Measurements from ENCODE around the gene BTBD9. TPM values are rescaled to one million over a fixed set of nuclear protein-coding genes. Genes with fewer than 3 reads are reported as not detected.

The BTBD9 gene
- total and polyA plus RNA-seq, 2 donors, result 2.9 to 4.2 TPM

DNA sequence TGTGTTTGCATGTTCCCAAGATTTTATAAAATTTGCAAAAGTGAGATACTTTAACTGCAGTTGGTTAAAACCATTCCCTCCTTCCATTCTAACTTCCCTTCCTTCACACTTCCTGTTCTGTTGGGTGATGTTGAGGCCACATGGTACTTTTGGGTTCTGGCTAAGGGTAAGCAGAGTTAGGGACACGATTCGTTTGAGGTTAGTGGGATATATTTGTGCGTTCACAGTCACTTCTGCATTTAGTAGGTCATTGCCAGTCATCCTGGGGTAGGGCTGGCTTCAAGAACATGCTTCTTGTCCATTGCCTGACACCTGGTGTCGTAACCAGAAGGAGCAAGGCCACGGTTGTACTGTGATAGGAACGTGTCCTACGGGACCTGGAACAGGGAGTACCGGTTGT is 480.1 kb downstream of the BTBD9 start:
- Histone ChIP-seq H3K36me3 (ENCODE audit: control insufficient read depth in 2 of 2, insufficient read depth in 2 of 2, low read length in 1 of 2) (peaks cover 0 to 9% of the 10 kb centered on the region in 2 donors), H3K4me3 (ENCODE audit: low read length in 2 of 2) (no peak overlapping the region), H3K27me3 (ENCODE audit: control insufficient read depth in 2 of 2, insufficient read depth in 1 of 2, low read length in 1 of 2) (no peaks in the 10 kb centered on the region), H3K4me1 (ENCODE audit: control insufficient read depth in 2 of 2, insufficient read depth in 2 of 2, low read length in 2 of 2) (peaks cover 18 to 28% of the 10 kb centered on the region in 2 donors), H3K27ac (ENCODE audit: low read depth in 1 of 2, low read length in 1 of 2) (no peak overlapping the region), H3K9me3 (ENCODE audit: control insufficient read depth in 2 of 2, insufficient read depth in 1 of 2, low read length in 1 of 2) (no peaks in the 10 kb centered on the region)
- WGBS, result 83% methylated on average over 8 of the region's 8 CpGs
- DNase-seq (ENCODE audit: low read depth in 6 of 9, low spot score in 9 of 9), result no peak

DNA sequence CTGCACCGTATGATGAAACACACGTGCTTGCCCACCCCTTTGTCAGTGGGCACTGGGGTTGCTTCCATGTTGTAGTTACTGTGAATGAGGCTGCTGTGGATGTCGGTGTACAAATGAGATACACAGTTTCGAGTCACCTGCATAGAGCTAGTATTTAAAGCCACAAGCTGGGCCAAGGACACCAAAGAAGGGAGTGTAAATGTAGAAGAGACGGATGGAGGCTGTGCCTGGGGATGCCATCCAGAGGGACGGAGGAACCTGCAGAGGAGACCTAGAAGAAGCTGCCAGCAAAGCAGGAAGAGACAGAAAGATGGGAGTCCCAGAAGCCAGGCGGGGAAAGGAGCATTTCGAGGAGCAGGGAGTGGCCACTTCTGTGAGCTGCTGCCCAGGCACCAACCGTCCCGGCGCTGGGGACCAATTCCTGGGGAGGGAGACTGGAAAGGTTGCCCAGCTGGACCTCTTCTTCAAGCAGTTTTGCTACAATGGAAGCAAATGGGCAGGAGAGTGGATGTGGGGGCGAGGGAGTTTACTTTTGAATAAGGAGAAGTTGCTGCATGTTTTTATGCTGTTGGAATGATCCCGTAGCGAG is 480.9 kb downstream of the BTBD9 start:
- DNase-seq (ENCODE audit: low read depth in 6 of 9, low spot score in 9 of 9), result no peak
- H3K36me3 ChIP-seq (ENCODE audit: control insufficient read depth in 2 of 2, insufficient read depth in 2 of 2, low read length in 1 of 2), result peaks cover 0 to 9% of the 10 kb centered on the region in 2 donors
- no peak overlapping the region for H3K4me3 ChIP-seq (ENCODE audit: low read length in 2 of 2)
- H3K9me3 ChIP-seq (ENCODE audit: control insufficient read depth in 2 of 2, insufficient read depth in 1 of 2, low read length in 1 of 2), result no peaks in the 10 kb centered on the region
- WGBS, result 90% methylated on average over 14 of the region's 14 CpGs
- H3K27me3 ChIP-seq (ENCODE audit: control insufficient read depth in 2 of 2, insufficient read depth in 1 of 2, low read length in 1 of 2), result no peaks in the 10 kb centered on the region
- no peak overlapping the region for H3K27ac ChIP-seq (ENCODE audit: low read depth in 1 of 2, low read length in 1 of 2)
- H3K4me1 ChIP-seq (ENCODE audit: control insufficient read depth in 2 of 2, insufficient read depth in 2 of 2, low read length in 2 of 2), result peaks cover 24 to 35% of the 10 kb centered on the region in 2 donors

DNA sequence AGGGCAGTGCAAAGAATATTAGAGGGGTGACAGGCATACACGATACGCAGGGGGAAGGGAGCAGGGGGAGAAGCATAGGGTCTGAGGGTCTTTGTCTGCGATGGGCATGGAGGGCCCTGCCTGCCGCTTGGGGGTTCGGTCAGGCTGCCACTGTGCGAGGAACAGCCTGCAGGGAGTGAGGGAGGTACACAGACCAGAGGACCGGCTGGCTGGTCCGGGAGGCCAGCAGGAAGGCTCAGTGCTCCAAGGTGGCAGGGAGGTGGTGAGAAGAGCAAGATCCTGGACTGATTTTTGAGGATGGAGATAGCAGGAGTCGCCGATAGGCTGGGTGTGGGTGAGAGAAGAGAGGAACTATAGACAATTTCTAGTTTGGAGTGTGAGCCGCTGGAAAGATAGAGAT is 481.8 kb downstream of the BTBD9 start:
- H3K27me3 ChIP-seq (ENCODE audit: control insufficient read depth in 2 of 2, insufficient read depth in 1 of 2, low read length in 1 of 2), result no peaks in the 10 kb centered on the region
- H3K4me1 ChIP-seq (ENCODE audit: control insufficient read depth in 2 of 2, insufficient read depth in 2 of 2, low read length in 2 of 2), result peaks cover 32 to 45% of the 10 kb centered on the region in 2 donors
- peaks cover 0 to 9% of the 10 kb centered on the region in 2 donors for H3K36me3 ChIP-seq (ENCODE audit: control insufficient read depth in 2 of 2, insufficient read depth in 2 of 2, low read length in 1 of 2)
- H3K4me3 ChIP-seq (ENCODE audit: low read length in 2 of 2), result no peak overlapping the region
- no peaks in the 10 kb centered on the region for H3K9me3 ChIP-seq (ENCODE audit: control insufficient read depth in 2 of 2, insufficient read depth in 1 of 2, low read length in 1 of 2)
- no peak overlapping the region for H3K27ac ChIP-seq (ENCODE audit: low read depth in 1 of 2, low read length in 1 of 2)
- no peak for DNase-seq (ENCODE audit: low read depth in 6 of 9, low spot score in 9 of 9)
- 98% methylated on average over 11 of the region's 11 CpGs for WGBS

- H3K4me3 ChIP-seq (ENCODE audit: low read length in 2 of 2), result no peak overlapping the region
- WGBS, result 97% methylated on average over 10 of the region's 10 CpGs
- DNase-seq (ENCODE audit: low read depth in 6 of 9, low spot score in 9 of 9), result no peak
Observed at GRCh38 chr6:38156818-38157565, 482.7 kb downstream of the BTBD9 start.

DNA sequence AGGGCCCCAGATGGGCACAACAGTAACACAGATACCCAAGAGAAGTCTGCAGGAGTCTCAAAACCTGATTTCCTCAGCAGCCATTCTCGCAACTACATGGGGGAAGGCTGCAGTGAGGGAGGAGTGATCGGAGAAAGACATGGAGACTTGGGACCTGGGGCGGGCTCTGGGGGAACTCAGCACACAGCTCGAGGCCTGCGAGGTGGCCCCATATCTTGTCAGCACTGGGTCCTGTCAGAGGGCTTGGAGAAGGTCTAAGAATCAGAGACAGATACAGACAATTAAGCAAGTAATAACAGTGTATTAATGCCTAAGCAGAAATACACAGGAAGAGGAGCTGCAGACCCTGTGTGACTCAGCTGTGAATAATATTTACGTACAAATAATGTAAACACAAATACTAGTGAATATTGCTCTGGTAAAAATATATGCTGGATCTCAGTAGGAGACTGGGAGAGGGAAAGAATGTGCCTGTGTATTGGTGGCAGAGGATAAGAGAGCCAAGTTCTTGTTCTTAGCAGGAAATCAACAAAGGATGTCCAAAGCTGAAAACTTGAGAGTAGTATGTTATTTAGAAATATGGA is 484.0 kb downstream of the BTBD9 start:
- no peak for DNase-seq (ENCODE audit: low read depth in 6 of 9, low spot score in 9 of 9)
- H3K4me1 ChIP-seq (ENCODE audit: control insufficient read depth in 2 of 2, insufficient read depth in 2 of 2, low read length in 2 of 2), result peaks cover 50 to 63% of the 10 kb centered on the region in 2 donors
- H3K36me3 ChIP-seq (ENCODE audit: control insufficient read depth in 2 of 2, insufficient read depth in 2 of 2, low read length in 1 of 2), result peaks cover 9 to 16% of the 10 kb centered on the region in 2 donors
- H3K27me3 ChIP-seq (ENCODE audit: control insufficient read depth in 2 of 2, insufficient read depth in 1 of 2, low read length in 1 of 2), result no peaks in the 10 kb centered on the region
- H3K9me3 ChIP-seq (ENCODE audit: control insufficient read depth in 2 of 2, insufficient read depth in 1 of 2, low read length in 1 of 2), result no peaks in the 10 kb centered on the region
- H3K27ac ChIP-seq (ENCODE audit: low read depth in 1 of 2, low read length in 1 of 2), result no peak overlapping the region
- H3K4me3 ChIP-seq (ENCODE audit: low read length in 2 of 2), result no peak overlapping the region
- 96% methylated on average over 6 of the region's 6 CpGs for WGBS

More at GRCh38 chr6:38156818-38157565, 482.7 kb downstream of the BTBD9 start:
- H3K27ac ChIP-seq (ENCODE audit: low read depth in 1 of 2, low read length in 1 of 2), result no peak overlapping the region
- no peaks in the 10 kb centered on the region for H3K9me3 ChIP-seq (ENCODE audit: control insufficient read depth in 2 of 2, insufficient read depth in 1 of 2, low read length in 1 of 2)
- H3K27me3 ChIP-seq (ENCODE audit: control insufficient read depth in 2 of 2, insufficient read depth in 1 of 2, low read length in 1 of 2), result no peaks in the 10 kb centered on the region
- H3K4me1 ChIP-seq (ENCODE audit: control insufficient read depth in 2 of 2, insufficient read depth in 2 of 2, low read length in 2 of 2), result peaks cover 42 to 54% of the 10 kb centered on the region in 2 donors
- H3K36me3 ChIP-seq (ENCODE audit: control insufficient read depth in 2 of 2, insufficient read depth in 2 of 2, low read length in 1 of 2), result peaks cover 3 to 13% of the 10 kb centered on the region in 2 donors

- WGBS, result 83% methylated on average over 9 of the region's 9 CpGs
- Histone ChIP-seq H3K36me3 (ENCODE audit: control insufficient read depth in 2 of 2, insufficient read depth in 2 of 2, low read length in 1 of 2) (peaks cover 13 to 16% of the 10 kb centered on the region in 2 donors), H3K27ac (ENCODE audit: low read depth in 1 of 2, low read length in 1 of 2) (peak overlapping the region in 1 of 2 donors; percentile 91), H3K27me3 (ENCODE audit: control insufficient read depth in 2 of 2, insufficient read depth in 1 of 2, low read length in 1 of 2) (no peaks in the 10 kb centered on the region), H3K4me1 (ENCODE audit: control insufficient read depth in 2 of 2, insufficient read depth in 2 of 2, low read length in 2 of 2) (peaks cover 51 to 63% of the 10 kb centered on the region in 2 donors), H3K9me3 (ENCODE audit: control insufficient read depth in 2 of 2, insufficient read depth in 1 of 2, low read length in 1 of 2) (no peaks in the 10 kb centered on the region), H3K4me3 (ENCODE audit: low read length in 2 of 2) (no peak overlapping the region)
- DNase-seq (ENCODE audit: low read depth in 6 of 9, low spot score in 9 of 9), result no peak
Observed at GRCh38 chr6:38155144-38155543, 484.6 kb downstream of the BTBD9 start.

DNA sequence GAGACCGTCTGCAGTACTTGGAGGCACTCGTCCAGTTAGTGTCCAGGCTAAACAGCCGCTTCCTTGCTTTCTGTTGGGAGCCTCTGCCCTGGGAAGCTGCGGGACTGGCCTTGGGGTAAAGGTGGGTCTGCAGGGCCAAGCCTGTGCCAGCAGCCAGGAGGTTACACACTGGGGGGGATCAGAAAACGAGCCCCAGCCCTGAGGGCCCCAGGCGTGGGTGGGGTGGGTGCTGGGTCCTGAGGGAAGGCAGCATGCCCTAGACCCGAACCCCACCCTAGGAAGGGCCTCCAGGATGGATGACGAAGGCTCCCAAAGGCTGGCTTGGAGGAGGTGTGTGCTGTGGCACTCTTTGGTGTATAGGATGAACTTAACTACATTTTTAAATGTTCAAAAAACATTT is 485.0 kb downstream of the BTBD9 start:
- Histone ChIP-seq H3K9me3 (ENCODE audit: control insufficient read depth in 2 of 2, insufficient read depth in 1 of 2, low read length in 1 of 2) (no peaks in the 10 kb centered on the region), H3K4me1 (ENCODE audit: control insufficient read depth in 2 of 2, insufficient read depth in 2 of 2, low read length in 2 of 2) (peaks cover 51 to 63% of the 10 kb centered on the region in 2 donors), H3K36me3 (ENCODE audit: control insufficient read depth in 2 of 2, insufficient read depth in 2 of 2, low read length in 1 of 2) (peaks cover 13 to 16% of the 10 kb centered on the region in 2 donors), H3K27ac (ENCODE audit: low read depth in 1 of 2, low read length in 1 of 2) (peak overlapping the region in 1 of 2 donors; percentile 91), H3K27me3 (ENCODE audit: control insufficient read depth in 2 of 2, insufficient read depth in 1 of 2, low read length in 1 of 2) (no peaks in the 10 kb centered on the region), H3K4me3 (ENCODE audit: low read length in 2 of 2) (no peak overlapping the region)
- no peak for DNase-seq (ENCODE audit: low read depth in 6 of 9, low spot score in 9 of 9)
- 96% methylated on average over 8 of the region's 8 CpGs for WGBS

GRCh38 chr6:38153798-38154345 is 485.9 kb downstream of the BTBD9 start:
- Histone ChIP-seq H3K4me1 (ENCODE audit: control insufficient read depth in 2 of 2, insufficient read depth in 2 of 2, low read length in 2 of 2) (peaks cover 51 to 63% of the 10 kb centered on the region in 2 donors), H3K36me3 (ENCODE audit: control insufficient read depth in 2 of 2, insufficient read depth in 2 of 2, low read length in 1 of 2) (peaks cover 13 to 16% of the 10 kb centered on the region in 2 donors), H3K9me3 (ENCODE audit: control insufficient read depth in 2 of 2, insufficient read depth in 1 of 2, low read length in 1 of 2) (no peaks in the 10 kb centered on the region), H3K27me3 (ENCODE audit: control insufficient read depth in 2 of 2, insufficient read depth in 1 of 2, low read length in 1 of 2) (no peaks in the 10 kb centered on the region), H3K4me3 (ENCODE audit: low read length in 2 of 2) (peak overlapping the region; percentile 3 to 18), H3K27ac (ENCODE audit: low read depth in 1 of 2, low read length in 1 of 2) (peak overlapping the region; percentile 76 to 91)
- DNase-seq (ENCODE audit: low read depth in 6 of 9, low spot score in 9 of 9), result peak in 6 of 9 donors; percentile 48 to 81 (median 62)
- 54% methylated on average over 16 of the region's 16 CpGs for WGBS

Data from thymus (tissue), 11 donors.